IMR-90 (cell line): ENCODE results near the gene PRSS12. TPM values are rescaled to one million over a fixed set of nuclear protein-coding genes. Genes with fewer than 3 reads are reported as not detected.

Experiments
- ATAC-seq: fragments of 200-7000 bp; cut with Tn5 transposase; 2 replicates; pipeline ENCODE4 v1.9.1; 2020; ENCODE audit warnings: low read depth, mild to moderate bottlenecking, moderate library complexity
- BruUV-seq: library from RNA; stranded (reverse); fragments of 400-500 nt; replicated peaks from 2 replicates; lab custom pipeline; 2021; lab: Mats Ljungman, UMichigan
- CTCF ChIA-PET: fragments of 300-600 bp; formaldehyde crosslinking; extraction: SDS; loops from one replicate; lab custom pipeline; 2021; ENCODE audit warnings: antibody characterized with exemption; lab: Yijun Ruan, JAX
- POLR2A ChIA-PET: fragments of 300-600 bp; sonication (Branson Sonifier 250); formaldehyde crosslinking; loops from one replicate; lab custom pipeline; 2022; ENCODE audit warnings: antibody characterized with exemption; ENCODE audit not compliant: unreplicated experiment; lab: Charles Lee
- DNase-seq: peaks from one replicate; pipeline ENCODE4 v3.0.0; 2013
- H2AFZ ChIP-seq: replicated peaks from 2 replicates; pipeline ENCODE3; 2013; ENCODE audit warnings: low read length, mild to moderate bottlenecking; ENCODE audit not compliant: poor library complexity
- H2AK5ac ChIP-seq: 2 replicates; pipeline ENCODE4 v1.6.1; 2013; ENCODE audit warnings: low read depth, low read length, inconsistent platforms
- H2AK9ac ChIP-seq: replicated peaks from 2 replicates; pipeline ENCODE3; 2013; ENCODE audit warnings: mild to moderate bottlenecking, low read depth, low read length, moderate library complexity; ENCODE audit not compliant: poor library complexity
- H2BK120ac ChIP-seq: 2 replicates; pipeline ENCODE4 v1.6.1; 2013; ENCODE audit warnings: low read depth, low read length, inconsistent platforms
- H2BK15ac ChIP-seq: 3 replicates; pipeline ENCODE4 v1.6.1; 2013; ENCODE audit warnings: low read depth, low read length, inconsistent platforms
- H2BK20ac ChIP-seq: 2 replicates; pipeline ENCODE4 v1.6.1; 2013; ENCODE audit warnings: low read depth, mild to moderate bottlenecking, inconsistent platforms, low read length, moderate library complexity
- H2BK5ac ChIP-seq: 2 replicates; pipeline ENCODE4 v1.6.1; 2013; ENCODE audit warnings: mild to moderate bottlenecking, low read depth, low read length, inconsistent platforms; ENCODE audit not compliant: poor library complexity, severe bottlenecking
- H3K14ac ChIP-seq: replicated peaks from 2 replicates; pipeline ENCODE4 v1.6.1; 2013; ENCODE audit warnings: low read depth, low read length, inconsistent platforms
- H3K18ac ChIP-seq: 2 replicates; pipeline ENCODE4 v1.6.1; 2013; ENCODE audit warnings: low read depth, low read length, control low read depth
- H3K23ac ChIP-seq: 2 replicates; pipeline ENCODE4 v1.6.1; 2013; ENCODE audit warnings: low read depth, low read length, inconsistent platforms
- H3K27ac ChIP-seq: 2 replicates; pipeline ENCODE4 v1.5.1; 2013; ENCODE audit warnings: mild to moderate bottlenecking, control low read depth, low read length; ENCODE audit not compliant: insufficient read depth
- H3K27me3 ChIP-seq: 2 replicates; pipeline ENCODE4 v1.6.1; 2013; ENCODE audit warnings: low read length; ENCODE audit not compliant: control insufficient read depth, insufficient read depth
- H3K36me3 ChIP-seq: 2 replicates; pipeline ENCODE4 v1.6.1; 2013; ENCODE audit warnings: low read length, mixed read lengths; ENCODE audit not compliant: control insufficient read depth, insufficient read depth
- H3K4ac ChIP-seq: 2 replicates; pipeline ENCODE4 v1.6.1; 2013; ENCODE audit warnings: low read depth, low read length, inconsistent platforms
- H3K4me1 ChIP-seq: 2 replicates; pipeline ENCODE4 v1.6.1; 2013; ENCODE audit warnings: low read length, mixed read lengths; ENCODE audit not compliant: control insufficient read depth, insufficient read depth
- H3K4me2 ChIP-seq: 2 replicates; pipeline ENCODE4 v1.6.1; 2013; ENCODE audit warnings: low read depth, mild to moderate bottlenecking, control low read depth, low read length, moderate library complexity
- H3K4me3 ChIP-seq: 2 replicates; pipeline ENCODE4 v1.5.1; 2013; ENCODE audit warnings: low read depth, mild to moderate bottlenecking, control low read depth, low read length, moderate library complexity; ENCODE audit not compliant: insufficient read depth
- H3K56ac ChIP-seq: 2 replicates; pipeline ENCODE4 v1.6.1; 2013; ENCODE audit warnings: low read length, inconsistent platforms; ENCODE audit not compliant: insufficient read depth; ENCODE audit errors: extremely low read depth
- H3K79me1 ChIP-seq, 2 experiments: 2 replicates each; pipeline ENCODE4 v1.6.1; 2013; ENCODE audit warnings: low read length in 2 of 2, inconsistent platforms in 1 of 2, low read depth in 1 of 2
- H3K9ac ChIP-seq: 2 replicates; pipeline ENCODE4 v1.6.1; 2013; ENCODE audit warnings: low read depth, low read length, control low read depth
- H3K9me1 ChIP-seq: 2 replicates; pipeline ENCODE4 v1.6.1; 2013; ENCODE audit warnings: low read length, inconsistent platforms; ENCODE audit not compliant: insufficient read depth
- H3K9me3 ChIP-seq: 2 replicates; pipeline ENCODE4 v1.6.1; 2013; ENCODE audit warnings: low read length; ENCODE audit not compliant: control insufficient read depth, insufficient read depth
- H4K20me1 ChIP-seq: 2 replicates; pipeline ENCODE4 v1.6.1; 2013; ENCODE audit warnings: low read length, inconsistent platforms; ENCODE audit not compliant: insufficient read depth
- H4K5ac ChIP-seq: 2 replicates; pipeline ENCODE4 v1.6.1; 2013; ENCODE audit warnings: mild to moderate bottlenecking, low read depth, low read length, control low read depth
- H4K8ac ChIP-seq, 2 experiments: 2 replicates each; pipeline ENCODE4 v1.6.1; 2013; ENCODE audit warnings: low read depth in 2 of 2, low read length in 2 of 2, control low read depth in 1 of 2, inconsistent platforms in 1 of 2
- H4K91ac ChIP-seq: 2 replicates; pipeline ENCODE4 v1.6.1; 2013; ENCODE audit warnings: low read depth, low read length, inconsistent platforms; ENCODE audit not compliant: insufficient read depth
- CEBPB ChIP-seq: IDR thresholded peaks from 2 replicates; pipeline ENCODE4 v1.6.1; 2012; ENCODE audit warnings: low read depth, low read length, improper control_type of control experiment
- CHD1 ChIP-seq: IDR thresholded peaks from 2 replicates; pipeline ENCODE4 v1.6.1; 2012; ENCODE audit warnings: low read depth, low read length, improper control_type of control experiment
- ELK1 ChIP-seq: fragments of 150-350 bp; IDR thresholded peaks from 2 replicates; pipeline ENCODE4 v1.6.1; 2016; ENCODE audit warnings: low read depth, mild to moderate bottlenecking, low read length, moderate library complexity, borderline replicate concordance
- MAFK ChIP-seq: IDR thresholded peaks from 2 replicates; pipeline ENCODE4 v1.6.1; 2012; ENCODE audit warnings: low read depth, low read length, improper control_type of control experiment
- MAZ ChIP-seq: IDR thresholded peaks from 2 replicates; pipeline ENCODE4 v1.6.1; 2012; ENCODE audit warnings: low read depth, mild to moderate bottlenecking, low read length, improper control_type of control experiment, moderate library complexity, borderline replicate concordance
- MXI1 ChIP-seq: IDR thresholded peaks from 2 replicates; pipeline ENCODE4 v1.6.1; 2012; ENCODE audit warnings: low read depth, mild to moderate bottlenecking, low read length, moderate library complexity, borderline replicate concordance
- NFE2L2 ChIP-seq: fragments of 150-350 bp; IDR thresholded peaks from 2 replicates; pipeline ENCODE4 v1.6.1; 2016; ENCODE audit warnings: low read depth, mild to moderate bottlenecking, low read length
- RAD21 ChIP-seq: IDR thresholded peaks from 2 replicates; pipeline ENCODE4 v1.6.1; 2012; ENCODE audit warnings: low read length, improper control_type of control experiment
- RCOR1 ChIP-seq: IDR thresholded peaks from 2 replicates; pipeline ENCODE4 v1.6.1; 2012; ENCODE audit warnings: mild to moderate bottlenecking, low read length, improper control_type of control experiment; ENCODE audit not compliant: insufficient replicate concordance
- RFX5 ChIP-seq: IDR thresholded peaks from 2 replicates; pipeline ENCODE4 v1.8.0; 2012; ENCODE audit warnings: low read depth, mild to moderate bottlenecking, low read length, moderate library complexity
- SMC3 ChIP-seq: fragments of 150-350 bp; IDR thresholded peaks from 2 replicates; pipeline ENCODE4 v1.6.1; 2016; ENCODE audit warnings: low read depth, mild to moderate bottlenecking, antibody characterized with exemption, low read length, moderate library complexity
- WGBS, 2 experiments: methylation state at CpG; one replicate each; pipeline versions ENCODE4 v1.1.5 to v1.1.7; 2013; ENCODE audit warnings: missing lambda C conversion rate in 2 of 2; ENCODE audit not compliant: insufficient read length in 1 of 2; ENCODE audit errors: extremely low coverage in 2 of 2; 5-methylcytosine and 5-hydroxymethylcytosine counted together
- dilution Hi-C: fragments of 300-500 bp; cut with HindIII; formaldehyde crosslinking; loops from one replicate; pipeline ENCODE4 v1.14.3; 2018; ENCODE audit warnings: low sequenced_read_pairs; ENCODE audit not compliant: unreplicated experiment
- in situ Hi-C: fragments of 300-500 bp; cut with MboI; formaldehyde crosslinking; loops from 3 replicates; pipeline ENCODE4 v1.14.3; 2019; ENCODE audit warnings: low sequenced_read_pairs, inconsistent platforms, mixed read lengths
- intact Hi-C: fragments of 100-400 bp; cut with micrococcal nuclease; formaldehyde crosslinking; loops from 2 replicates; pipeline ENCODE4 v1.10.0; 2022
- polyA plus RNA-seq, 3 experiments: library from polyadenylated mRNA; depleted of rRNA; stranded (reverse); fragments of >200 nt; gene quantifications; 2 replicates each; pipeline ENCODE4 v1.2.3, GENCODE V29; 2012; ENCODE audit warnings: low replicate concordance in 1 of 3
- total RNA-seq: library from RNA; depleted of rRNA; stranded (reverse); fragments of >200 nt; gene quantifications from 2 replicates; pipeline ENCODE4 v1.2.3, GENCODE V29; 2012
- TF ChIP-seq, protein P1 (sequence below): fragments of 150-350 bp; IDR thresholded peaks from 2 replicates; pipeline ENCODE4 v1.6.1; 2017; ENCODE audit warnings: mild to moderate bottlenecking, antibody characterized with exemption, low read length, low read depth

The PRSS12 gene
- total and polyA plus RNA-seq, 2 of the 4 experiments (the other 2 are of a cell fraction): 51.1 to 71.5 TPM

DNA sequence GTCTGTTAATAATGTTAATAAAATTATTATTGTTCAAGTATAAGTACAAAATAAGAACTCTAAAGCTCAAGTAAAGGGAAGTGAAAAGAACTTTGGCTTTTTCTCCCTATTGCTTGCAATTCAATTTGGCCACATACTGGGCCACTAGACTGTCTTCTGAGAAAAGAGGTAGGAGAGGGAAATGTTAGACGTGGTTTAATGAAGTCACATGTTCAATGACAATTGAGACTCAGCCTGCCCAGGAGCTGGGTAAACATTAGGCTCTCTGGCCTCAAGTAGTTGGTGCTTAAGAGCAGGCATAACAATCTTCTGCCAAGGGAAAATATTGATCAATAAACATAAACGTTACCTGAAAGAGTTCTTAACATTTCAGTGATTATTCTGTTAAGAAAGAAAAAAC lies 15.1 kb upstream of the PRSS12 start:
- ATAC-seq (no peak), DNase-seq (no peak)
- BruUV-seq: no TSS peak
- Histone ChIP-seq H2BK120ac (no peak overlapping the region), H3K18ac (no peak overlapping the region), H2AK9ac (no peak overlapping the region), H3K36me3 (no peaks in the 10 kb centered on the region), H2BK20ac (no peak overlapping the region), H3K23ac (no peak overlapping the region), H4K5ac (no peak overlapping the region), H3K9me3 (no peaks in the 10 kb centered on the region), H3K4ac (no peak overlapping the region), H2AK5ac (no peak overlapping the region), H3K4me3 (no peak overlapping the region), H2AFZ (no peak overlapping the region), H3K79me1 (no peaks in the 10 kb centered on the region), H3K14ac (no peak overlapping the region), H2BK5ac (no peak overlapping the region), H3K56ac (no peak overlapping the region), H3K9ac (no peak overlapping the region), H4K91ac (no peak overlapping the region), H3K9me1 (no peaks in the 10 kb centered on the region), H4K8ac (no peak overlapping the region), H3K4me2 (no peak overlapping the region), H3K27me3 (no peaks in the 10 kb centered on the region), H3K27ac (no peak overlapping the region), H3K4me1 (no peaks in the 10 kb centered on the region), H2BK15ac (no peak overlapping the region), H4K20me1 (no peaks in the 10 kb centered on the region)
- POLR2A ChIA-PET: no interaction called here
- in situ Hi-C loops (no loop called here), intact Hi-C loops (no loop called here), dilution Hi-C loops (no loop called here)
- TF ChIP-seq SMC3: no peak
- TF ChIP-seq CEBPB: no peak
- no peak for TF ChIP-seq MAFK
- TF ChIP-seq RCOR1: no peak
- TF ChIP-seq NFE2L2: no peak
- TF ChIP-seq, protein P1, sequence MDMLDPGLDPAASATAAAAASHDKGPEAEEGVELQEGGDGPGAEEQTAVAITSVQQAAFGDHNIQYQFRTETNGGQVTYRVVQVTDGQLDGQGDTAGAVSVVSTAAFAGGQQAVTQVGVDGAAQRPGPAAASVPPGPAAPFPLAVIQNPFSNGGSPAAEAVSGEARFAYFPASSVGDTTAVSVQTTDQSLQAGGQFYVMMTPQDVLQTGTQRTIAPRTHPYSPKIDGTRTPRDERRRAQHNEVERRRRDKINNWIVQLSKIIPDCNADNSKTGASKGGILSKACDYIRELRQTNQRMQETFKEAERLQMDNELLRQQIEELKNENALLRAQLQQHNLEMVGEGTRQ: no peak
- no peak for TF ChIP-seq RFX5
- TF ChIP-seq MXI1: no peak
- TF ChIP-seq CHD1: no peak
- TF ChIP-seq MAZ: no peak
- no peak for TF ChIP-seq RAD21
- no peak for TF ChIP-seq ELK1
- no CpG with 5 or more reads among the region's 2 CpGs for WGBS, 2 experiments
- CTCF ChIA-PET: interaction anchor here (1.8 kb wide), 1 partner anchor 15 kb away, joined by 6 read pairs; the partner anchor contains the start of gene PRSS12
